ENCODE data around the gene TUBA1A.
"Not testable (repeated sequence)": the region's sequence is repeated elsewhere in the genome, so short reads cannot be mapped to it uniquely, and the experiment has no call there.

TUBA1A gene

GRCh38 chr12:49200919-49201594 lies 12.2 kb upstream of the TUBA1A start:
- no peak for DNase-seq

DNA sequence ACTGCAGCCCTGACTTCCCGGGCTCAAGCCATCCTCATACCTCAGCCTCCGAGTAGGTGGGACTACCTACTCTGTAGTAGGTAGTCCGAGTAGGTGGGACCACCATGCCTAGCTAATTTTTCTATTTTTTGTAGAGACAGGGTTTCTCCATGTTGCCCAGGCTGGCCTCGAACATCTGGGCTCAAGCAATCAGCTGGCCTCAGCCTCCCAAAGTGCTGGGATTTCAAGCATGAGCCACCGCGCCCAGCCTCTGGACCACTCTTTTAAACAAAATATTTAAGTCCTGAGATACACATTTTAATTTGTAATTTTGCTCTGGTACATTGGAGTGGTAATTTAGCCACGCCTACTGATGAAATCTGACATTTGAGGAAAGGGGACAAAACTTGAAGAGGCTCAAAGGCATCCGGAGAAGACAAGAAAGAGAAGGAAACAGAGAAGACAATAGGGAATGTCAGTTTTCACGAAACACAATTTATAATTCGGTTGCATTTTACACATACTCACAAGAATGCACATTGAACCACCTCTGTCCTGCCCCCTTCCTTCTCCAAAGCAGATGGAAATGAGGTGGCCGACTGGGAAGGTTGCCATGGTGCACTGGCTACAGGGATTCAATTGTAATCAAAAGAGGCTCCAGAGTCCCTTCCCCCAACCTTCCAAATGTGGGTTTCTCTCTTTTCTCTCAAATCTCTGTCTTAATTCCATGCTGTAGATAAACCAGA lies 9.7 kb upstream of the TUBA1A start:
- DNase-seq: no peak

GRCh38 chr12:49197256-49197655 lies 8.4 kb upstream of the TUBA1A start:
- DNase-seq: no peak

DNA sequence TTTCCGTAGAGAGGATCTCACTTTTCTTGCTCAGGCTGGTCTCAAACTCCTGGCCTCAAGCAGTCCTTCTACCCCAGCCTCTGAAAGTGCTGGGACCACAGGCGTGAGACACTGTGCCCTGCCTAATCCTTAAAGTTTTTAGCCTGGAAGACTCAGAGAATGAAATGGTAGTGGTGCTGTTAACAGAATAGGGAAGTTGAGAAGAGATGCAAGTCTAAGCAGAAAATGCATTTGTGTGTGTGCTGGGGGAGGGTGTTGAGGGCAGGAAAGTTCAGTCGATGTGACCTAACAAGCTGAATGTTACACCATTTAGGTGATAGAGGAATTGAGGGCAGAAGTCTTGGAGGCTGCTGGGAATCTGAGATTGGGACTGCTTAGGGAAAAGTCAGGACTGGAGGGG lies 6.9 kb upstream of the TUBA1A start:
- DNase-seq: no peak

GRCh38 chr12:49193746-49194145 lies 4.9 kb upstream of the TUBA1A start:
- DNase-seq: not testable (repeated sequence)

GRCh38 chr12:49191498-49191897 lies 2.6 kb upstream of the TUBA1A start:
- not testable (repeated sequence) for DNase-seq

- DNase-seq: no peak
These were observed 2.1 kb upstream of the TUBA1A start for GRCh38 chr12:49190974-49191373.

DNA sequence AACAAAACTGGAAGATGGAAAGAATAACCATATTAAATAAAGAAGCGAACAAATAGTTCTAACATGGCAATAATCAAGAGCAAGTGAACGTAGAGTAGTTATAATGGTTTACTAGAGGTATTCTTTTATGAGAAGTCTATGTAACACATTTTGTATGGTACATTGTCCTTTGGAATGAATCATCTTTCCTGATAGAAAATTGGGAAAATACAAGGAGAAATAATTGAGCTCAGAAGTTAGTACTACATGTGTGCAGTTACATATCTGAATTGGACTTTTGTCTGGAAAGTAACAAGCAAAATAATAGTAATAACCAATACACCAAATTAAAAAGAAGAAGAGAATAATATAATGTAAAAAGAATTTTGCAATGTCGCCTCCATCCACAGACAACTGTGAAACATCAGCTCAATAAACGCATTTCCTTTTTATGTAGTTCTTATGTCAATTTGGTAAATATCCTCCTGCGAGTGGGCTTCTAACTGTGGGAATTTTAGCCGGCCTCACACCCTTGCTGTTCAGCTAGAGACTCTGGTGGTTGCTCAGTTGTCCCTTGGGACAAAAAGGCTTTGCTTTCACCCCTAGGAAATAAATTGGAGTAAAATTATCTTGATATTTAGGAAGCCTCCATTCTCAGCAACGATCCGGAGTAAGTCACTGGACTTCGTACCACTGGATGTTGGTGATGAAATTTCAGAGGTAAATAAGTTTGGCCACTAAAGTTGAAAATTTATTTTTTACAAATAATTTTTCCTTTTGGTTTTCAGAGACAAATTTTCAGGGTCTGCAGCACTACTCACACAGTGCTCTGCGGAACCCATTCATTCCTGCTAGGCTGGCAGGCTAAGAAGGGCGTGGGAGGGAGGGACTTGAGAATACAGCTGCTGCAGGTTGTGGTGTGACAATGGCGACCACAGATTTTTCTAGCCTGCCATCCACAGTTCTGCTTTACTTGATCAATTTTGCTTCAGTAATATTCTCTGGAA lies 1.1 kb upstream of the TUBA1A start:
- no peak for DNase-seq

- peak; percentile 71 for DNase-seq
These were observed 522 bp downstream of the TUBA1A start for GRCh38 chr12:49188201-49188915.

- no peak for DNase-seq
These were observed 1.7 kb downstream of the TUBA1A start for GRCh38 chr12:49187184-49187583.

DNA sequence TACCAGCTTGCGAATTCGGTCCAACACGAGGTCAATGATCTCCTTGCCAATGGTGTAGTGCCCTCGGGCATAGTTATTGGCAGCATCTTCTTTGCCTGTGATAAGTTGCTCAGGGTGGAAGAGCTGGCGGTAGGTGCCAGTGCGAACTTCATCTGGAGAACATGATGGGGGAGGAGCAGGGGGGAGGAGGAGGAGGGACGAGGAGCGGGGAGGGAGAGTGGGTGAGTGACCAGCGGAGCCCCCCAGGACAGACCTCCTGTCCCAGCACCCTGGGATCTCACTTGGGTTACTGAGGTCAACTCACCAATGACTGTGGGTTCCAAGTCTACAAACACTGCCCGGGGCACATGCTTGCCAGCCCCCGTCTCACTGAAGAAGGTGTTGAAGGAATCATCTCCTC lies 2.6 kb downstream of the TUBA1A start:
- DNase-seq: not testable (repeated sequence)

- not testable (repeated sequence) for DNase-seq
These were observed 4.2 kb downstream of the TUBA1A start for GRCh38 chr12:49184697-49185096.

GRCh38 chr12:49183214-49183950 lies 5.5 kb downstream of the TUBA1A start:
- DNase-seq: not testable (repeated sequence)

DNA sequence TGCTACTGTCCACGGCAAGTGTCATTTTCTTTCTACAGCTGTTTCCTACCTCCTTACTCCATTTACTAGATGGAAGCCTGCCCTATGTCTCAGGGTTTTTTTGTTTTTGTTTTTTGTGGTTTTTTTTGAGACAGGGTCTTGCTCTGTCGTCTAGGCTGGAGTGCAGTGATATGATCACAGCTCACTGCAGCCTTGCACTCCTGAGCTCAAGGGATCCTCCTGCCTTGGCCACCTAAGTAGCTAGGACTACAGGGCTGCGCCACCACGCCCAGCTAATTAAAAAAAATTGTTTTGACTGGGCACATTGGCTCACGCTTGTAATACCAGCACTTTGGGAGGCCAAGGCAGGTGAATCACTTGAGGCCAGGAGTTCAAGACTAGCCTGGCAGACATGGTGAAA lies 14.7 kb downstream of the TUBA1A start:
- DNase-seq: no peak

DNA sequence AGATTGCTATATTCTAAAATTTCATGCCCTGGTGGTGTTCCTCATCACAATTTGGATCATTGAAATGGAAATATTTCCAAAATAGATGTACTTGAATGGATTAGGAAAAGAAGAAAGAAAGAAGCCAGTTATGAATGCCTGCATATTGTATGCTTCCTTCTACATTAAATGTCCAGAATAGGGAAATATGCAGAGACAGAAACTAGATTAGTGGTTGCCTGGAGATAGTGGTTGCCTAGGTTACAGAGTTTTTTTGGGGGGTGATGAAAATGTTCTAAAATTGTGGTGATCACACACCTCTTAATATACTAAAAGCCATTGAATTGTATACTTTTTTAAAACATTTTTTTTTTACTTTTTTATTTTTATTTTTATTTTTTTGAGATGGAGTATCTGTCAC lies 18.0 kb downstream of the TUBA1A start:
- DNase-seq: no peak

DNA sequence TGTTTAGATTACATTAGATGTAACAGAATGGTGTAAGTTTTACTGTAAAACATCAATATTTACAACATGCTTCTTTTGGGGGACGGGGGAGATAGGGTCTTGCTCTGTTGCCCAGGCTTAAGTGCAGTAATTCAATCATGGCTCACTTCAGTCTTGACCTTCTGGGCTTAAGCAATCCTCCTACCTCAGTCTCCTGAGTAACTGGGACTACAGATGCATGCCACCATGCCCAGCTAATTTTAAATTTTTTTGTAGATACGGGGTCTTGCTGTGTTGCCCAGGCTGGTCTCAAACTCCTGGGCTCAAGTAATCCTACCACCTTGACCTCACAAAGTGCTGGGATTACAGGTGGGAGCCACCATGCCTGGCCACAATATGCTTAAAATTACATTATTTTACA lies 23.8 kb downstream of the TUBA1A start:
- DNase-seq: no peak

GRCh38 chr12:49161901-49162300 lies 27.0 kb downstream of the TUBA1A start:
- DNase-seq: not testable (repeated sequence)

DNA sequence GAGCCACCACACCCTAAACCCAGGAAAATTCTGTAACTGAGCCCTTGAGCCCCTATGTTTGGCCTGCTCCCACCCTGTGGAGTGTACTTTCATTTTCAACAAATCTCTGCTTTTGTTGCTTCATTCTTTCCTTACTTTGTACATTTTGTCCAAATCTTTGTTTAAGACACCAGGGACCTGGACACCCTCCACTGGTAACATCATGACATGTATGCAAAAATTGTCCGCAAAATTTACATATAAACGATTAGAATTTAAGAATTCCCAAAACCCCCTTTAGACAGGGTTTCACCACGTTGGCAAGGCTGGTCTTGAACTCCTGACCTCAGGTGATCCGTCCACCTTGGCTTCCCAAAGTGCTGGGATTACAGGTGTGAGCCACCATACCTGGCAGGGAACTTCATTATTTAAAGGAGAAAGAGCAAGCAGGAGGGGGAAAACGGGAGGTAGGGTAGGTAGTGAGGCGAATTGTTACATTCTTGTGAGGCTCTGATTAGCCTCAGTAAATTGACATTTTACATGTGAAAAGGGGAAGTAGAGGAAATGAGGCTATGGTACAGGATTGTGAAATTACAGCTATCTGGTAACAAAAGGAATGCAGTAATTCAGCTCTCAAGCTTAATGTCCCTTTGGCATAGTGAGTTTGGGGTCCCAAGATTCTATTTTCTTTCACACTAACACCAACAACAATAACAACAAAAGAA lies 27.6 kb downstream of the TUBA1A start:
- DNase-seq: no peak

DNA sequence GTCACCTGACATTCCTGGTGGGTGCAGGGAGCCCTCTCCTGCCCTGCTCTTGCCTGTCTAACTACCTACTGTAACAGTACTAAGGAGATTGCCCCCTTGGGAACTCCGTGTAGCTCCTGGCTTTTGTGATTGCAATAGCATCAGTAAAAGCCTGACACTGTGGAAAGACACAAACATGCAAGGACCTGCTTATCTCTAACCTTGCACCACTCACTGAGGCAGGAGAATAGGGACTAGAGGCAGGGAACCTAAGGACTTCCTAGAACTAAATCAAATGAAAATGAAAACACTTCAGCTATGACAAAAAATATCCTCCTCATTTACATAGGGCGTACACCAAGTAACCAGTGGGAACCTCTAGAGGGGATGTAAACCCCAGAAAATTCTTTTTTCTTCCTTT lies 28.5 kb downstream of the TUBA1A start:
- no peak for DNase-seq

GRCh38 chr12:49154221-49154620 lies 34.7 kb downstream of the TUBA1A start:
- no peak for DNase-seq

DNA sequence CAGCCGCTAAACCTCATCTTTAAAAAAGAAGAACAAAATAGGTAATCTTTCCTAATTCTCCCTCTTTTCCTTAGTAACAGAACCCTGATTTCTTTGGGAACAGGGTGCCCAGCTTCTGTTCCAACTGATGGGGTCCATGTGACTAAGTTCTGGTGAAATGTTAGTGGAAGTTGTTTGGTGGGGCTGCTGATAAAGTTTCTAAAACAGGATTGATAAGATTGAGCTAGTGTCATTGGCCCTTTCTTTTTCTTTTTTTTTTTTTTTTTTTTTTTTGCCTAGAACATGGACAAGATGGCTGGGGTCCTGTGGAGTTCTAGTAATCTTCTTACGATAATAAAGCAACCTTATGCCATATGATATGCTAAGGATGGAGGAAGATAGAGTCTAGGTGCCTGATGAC lies 41.5 kb downstream of the TUBA1A start:
- no peak for DNase-seq
